SK-N-SH (cell line): ENCODE measurements around the gene TNFAIP3. TPM values are rescaled to one million over a fixed set of nuclear protein-coding genes. Genes with fewer than 3 reads are reported as not detected.

Source experiments
- CTCF ChIA-PET: fragments of 300-600, 350-600 bp; formaldehyde crosslinking; extraction: SDS; loops from one replicate; lab custom pipeline; 2021; lab: Yijun Ruan, JAX
- POLR2A ChIA-PET: fragments of 350-600 bp; sonication (Branson Sonifier 250); formaldehyde crosslinking; extraction: SDS; loops from one replicate; lab custom pipeline; 2020; ENCODE audit warnings: antibody characterized with exemption, inconsistent platforms; lab: Yijun Ruan, JAX
- DNase-seq: peaks from one replicate; pipeline ENCODE4 v3.0.0; 2012
- H2AFZ ChIP-seq: fragments of 200-600 bp; sonication (generic); 2 replicates; pipeline ENCODE4 v1.8.1; 2016; ENCODE audit warnings: antibody characterized with exemption, mild to moderate bottlenecking, low read depth
- H3F3A ChIP-seq: fragments of 200-600 bp; sonication (generic); replicated peaks from 2 replicates; pipeline ENCODE3; 2016; ENCODE audit warnings: antibody characterized with exemption, mild to moderate bottlenecking; ENCODE audit not compliant: insufficient read depth
- H3K27ac ChIP-seq, 2 experiments: fragments of 200-500 bp in 1 of 2; fragments of 200-600 bp in 1 of 2; sonication (Bioruptor generic) in 1 of 2; sonication (generic), shearing (Covaris generic) in 1 of 2; 2 replicates each; pipeline versions ENCODE4 v1.5.1 to v1.6.1; 2014 to 2016; ENCODE audit warnings: low read depth in 2 of 2, inconsistent platforms in 1 of 2, low read length in 1 of 2, mild to moderate bottlenecking in 1 of 2, mixed read lengths in 1 of 2
- H3K27me3 ChIP-seq: fragments of 200-600 bp; sonication (generic), shearing (Covaris generic); 2 replicates; pipeline ENCODE4 v1.6.1; 2016; ENCODE audit warnings: mixed run types; ENCODE audit not compliant: insufficient read depth
- H3K36me3 ChIP-seq, 2 experiments: fragments of 200-500 bp in 1 of 2; fragments of 200-600 bp in 1 of 2; sonication (Bioruptor generic) in 1 of 2; sonication (generic) in 1 of 2; replicated peaks in 1 of 2; 2 replicates each; pipeline versions ENCODE3 to v1.5.1; 2014 to 2016; ENCODE audit warnings: low read length in 1 of 2, mild to moderate bottlenecking in 1 of 2; ENCODE audit not compliant: insufficient read depth in 2 of 2, control insufficient read depth in 1 of 2
- H3K4me1 ChIP-seq, 2 experiments: fragments of 200-500 bp in 1 of 2; fragments of 200-600 bp in 1 of 2; sonication (Bioruptor generic) in 1 of 2; sonication (generic), shearing (Covaris generic) in 1 of 2; 2 replicates each; pipeline versions ENCODE4 v1.5.1 to v1.6.1; 2014 to 2016; ENCODE audit warnings: low read depth in 1 of 2, low read length in 1 of 2, mixed run types in 1 of 2; ENCODE audit not compliant: insufficient read depth in 2 of 2, control insufficient read depth in 1 of 2
- H3K4me2 ChIP-seq: fragments of 200-600 bp; sonication (generic), shearing (Covaris generic); 2 replicates; pipeline ENCODE4 v1.6.1; 2017; ENCODE audit warnings: mixed run types
- H3K4me3 ChIP-seq, 2 experiments: fragments of 200-500 bp in 1 of 2; fragments of 200-600 bp in 1 of 2; sonication (Bioruptor generic) in 1 of 2; sonication (generic), shearing (Covaris generic) in 1 of 2; 2 replicates each; pipeline versions ENCODE4 v1.5.1 to v1.8.1; 2014 to 2016; ENCODE audit warnings: low read depth in 2 of 2, inconsistent platforms in 1 of 2, low read length in 1 of 2, mild to moderate bottlenecking in 1 of 2, mixed read lengths in 1 of 2, moderate library complexity in 1 of 2
- H3K79me2 ChIP-seq: fragments of 200-600 bp; sonication (generic); 2 replicates; pipeline ENCODE4 v1.8.1; 2017; ENCODE audit warnings: mild to moderate bottlenecking; ENCODE audit not compliant: insufficient read depth
- H3K9ac ChIP-seq: fragments of 200-600 bp; sonication (generic); 2 replicates; pipeline ENCODE4 v1.6.1; 2017; ENCODE audit warnings: mixed run types
- H3K9me2 ChIP-seq: fragments of 200-600 bp; sonication (generic); 2 replicates; pipeline ENCODE4 v1.6.1; 2017; ENCODE audit warnings: mixed run types
- H3K9me3 ChIP-seq: fragments of 200-600 bp; sonication (generic); 2 replicates; pipeline ENCODE4 v1.6.1; 2017; ENCODE audit warnings: mixed run types, mild to moderate bottlenecking, moderate library complexity
- H4K20me1 ChIP-seq: fragments of 200-600 bp; sonication (generic); 2 replicates; pipeline ENCODE4 v1.6.1; 2017; ENCODE audit warnings: mild to moderate bottlenecking, mixed run types; ENCODE audit not compliant: insufficient read depth
- CHD2 ChIP-seq: fragments of 150-350 bp; IDR thresholded peaks from 2 replicates; pipeline ENCODE4 v1.6.1; 2018; ENCODE audit warnings: low read length; ENCODE audit not compliant: partially characterized antibody
- ELF1 ChIP-seq: IDR thresholded peaks from 2 replicates; pipeline ENCODE4 v1.4.0; 2012
- FOXM1 ChIP-seq: IDR thresholded peaks from 2 replicates; pipeline ENCODE4 v1.4.0; 2012; ENCODE audit warnings: low read depth, mild to moderate bottlenecking
- GATA2 ChIP-seq: sonication (generic); formaldehyde crosslinking; IDR thresholded peaks from 2 replicates; pipeline ENCODE4 v1.5.0; 2020; ENCODE audit warnings: mild to moderate bottlenecking, missing genetic modification reagents
- JUND ChIP-seq: IDR thresholded peaks from 2 replicates; pipeline ENCODE4 v1.4.0; 2012
- MXI1 ChIP-seq: IDR thresholded peaks from 2 replicates; pipeline ENCODE4 v1.6.1; 2012; ENCODE audit warnings: mild to moderate bottlenecking, low read depth, low read length, improper control_type of control experiment
- NFIC ChIP-seq: IDR thresholded peaks from 2 replicates; pipeline ENCODE4 v1.4.0; 2012; ENCODE audit warnings: borderline replicate concordance
- NRF1 ChIP-seq: IDR thresholded peaks from 2 replicates; pipeline ENCODE4 v1.6.1; 2012; ENCODE audit warnings: low read depth, mild to moderate bottlenecking, low read length
- RAD21 ChIP-seq: IDR thresholded peaks from 2 replicates; pipeline ENCODE4 v1.6.1; 2012; ENCODE audit warnings: mild to moderate bottlenecking, low read length
- RFX5 ChIP-seq: IDR thresholded peaks from 2 replicates; pipeline ENCODE4 v1.6.1; 2012; ENCODE audit warnings: mild to moderate bottlenecking, improper control_type of control experiment, low read length
- RXRA ChIP-seq: IDR thresholded peaks from 2 replicates; pipeline ENCODE4 v1.4.0; 2012; ENCODE audit warnings: low read depth, mild to moderate bottlenecking, borderline replicate concordance
- SMC3 ChIP-seq: IDR thresholded peaks from 2 replicates; pipeline ENCODE4 v1.6.1; 2012; ENCODE audit warnings: low read depth, low read length, improper control_type of control experiment
- TCF12 ChIP-seq: IDR thresholded peaks from 2 replicates; pipeline ENCODE4 v1.4.0; 2012
- TEAD4 ChIP-seq: IDR thresholded peaks from 2 replicates; pipeline ENCODE4 v1.4.0; 2012; ENCODE audit warnings: mild to moderate bottlenecking, borderline replicate concordance; ENCODE audit not compliant: insufficient read depth
- USF1 ChIP-seq: IDR thresholded peaks from 2 replicates; pipeline ENCODE4 v1.4.0; 2012; ENCODE audit warnings: low read depth, borderline replicate concordance
- USF2 ChIP-seq: fragments of 150-350 bp; IDR thresholded peaks from 2 replicates; pipeline ENCODE4 v1.6.1; 2017; ENCODE audit warnings: antibody characterized with exemption, low read length, low read depth, borderline replicate concordance
- YY1 ChIP-seq: IDR thresholded peaks from 2 replicates; pipeline ENCODE4 v1.4.0; 2012; ENCODE audit warnings: low read depth, mild to moderate bottlenecking
- WGBS: methylation state at CpG from one replicate; pipeline ENCODE4 v1.1.6; 2017; ENCODE audit warnings: low lambda C conversion rate; 5-methylcytosine and 5-hydroxymethylcytosine counted together
- polyA plus RNA-seq, 3 experiments: library from polyadenylated mRNA; depleted of rRNA; stranded (reverse); fragments of >200 nt; gene quantifications; 2 replicates each; pipeline ENCODE4 v1.2.3, GENCODE V29; 2012
- TF ChIP-seq, protein P1 (sequence below): IDR thresholded peaks from 2 replicates; pipeline ENCODE4 v1.4.0; 2012; ENCODE audit warnings: low read depth, borderline replicate concordance

Gene TNFAIP3
- polyA plus RNA-seq, 1 of the 3 experiments (the other 2 are of a cell fraction) = 1.0 TPM

- WGBS = 7% methylated on average over 3 of the region's 3 CpGs
- CTCF ChIA-PET = interaction anchor here (1.0 kb wide), 1 partner anchor 34 kb away, joined by 3 read pairs; no protein-coding TSS in a partner anchor
- POLR2A ChIA-PET = no interaction called here
Observed at GRCh38 chr6:137912813-137913212, 45.8 kb downstream of the TNFAIP3 start.

DNA sequence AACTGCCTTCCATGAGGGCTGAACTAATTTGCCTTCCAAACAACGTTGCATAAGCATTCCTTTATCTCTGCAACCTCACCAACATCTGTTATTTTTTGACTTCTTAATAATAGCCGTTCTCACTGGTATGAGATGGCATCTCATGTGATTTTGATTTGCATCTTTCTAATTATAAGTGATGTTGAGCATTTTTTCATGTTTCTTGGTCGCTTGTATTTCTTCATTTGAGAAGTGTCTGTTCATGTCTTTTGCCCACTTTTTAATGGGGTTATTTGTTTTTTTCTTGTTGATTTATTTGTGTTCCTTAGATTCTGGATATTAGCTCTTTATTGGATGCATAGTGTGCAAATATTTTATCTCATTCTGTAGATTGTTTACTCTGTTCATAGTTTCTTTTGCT, 46.4 kb downstream of the TNFAIP3 start:
- Histone ChIP-seq H3F3A (no peaks in the 10 kb centered on the region), H3K9me2 (no peaks in the 10 kb centered on the region), H4K20me1 (no peaks in the 10 kb centered on the region)
- no peak for TF ChIP-seq NFIC
- TF ChIP-seq RFX5 = no peak
- TF ChIP-seq SMC3 = no peak
- TF ChIP-seq TEAD4 = no peak
- TF ChIP-seq YY1 = no peak
- no peak for TF ChIP-seq ELF1
- TF ChIP-seq, all 33 proteins: peak for 0
- no peaks in the 10 kb centered on the region for H3K36me3 ChIP-seq
- no peak overlapping the region for H2AFZ ChIP-seq
- no peak overlapping the region for H3K9ac ChIP-seq
- H3K4me2 ChIP-seq = no peak overlapping the region
- CTCF ChIA-PET = interaction anchor here (1.0 kb wide), 1 partner anchor 33 kb away, joined by 3 read pairs; no protein-coding TSS in a partner anchor
- H3K27ac ChIP-seq = no peak overlapping the region
- 1% methylated on average over 3 of the region's 3 CpGs for WGBS
- DNase-seq = no peak
- POLR2A ChIA-PET = no interaction called here
- no peaks in the 10 kb centered on the region for H3K4me1 ChIP-seq
- peaks cover 11% of the 10 kb centered on the region; the same call in 1 of the 2 replicates for H3K27me3 ChIP-seq
- H3K79me2 ChIP-seq = no peaks in the 10 kb centered on the region
- H3K4me3 ChIP-seq = no peak overlapping the region
- H3K9me3 ChIP-seq = no peaks in the 10 kb centered on the region

More at GRCh38 chr6:137912813-137913212, 45.8 kb downstream of the TNFAIP3 start:
- H2AFZ ChIP-seq = no peak overlapping the region
- no peaks in the 10 kb centered on the region for H3F3A ChIP-seq
- DNase-seq = no peak
- H3K27ac ChIP-seq = no peak overlapping the region
- H3K4me3 ChIP-seq = no peak overlapping the region
- no peaks in the 10 kb centered on the region for H4K20me1 ChIP-seq
- H3K36me3 ChIP-seq = no peaks in the 10 kb centered on the region
- H3K9me2 ChIP-seq = no peaks in the 10 kb centered on the region
- H3K4me1 ChIP-seq = no peaks in the 10 kb centered on the region
- H3K4me2 ChIP-seq = no peak overlapping the region
- H3K27me3 ChIP-seq = peaks cover 11% of the 10 kb centered on the region; the same call in 1 of the 2 replicates
- TF ChIP-seq FOXM1 (no peak), RXRA (no peak), TCF12 (no peak), RFX5 (no peak), JUND (no peak), NRF1 (no peak), TEAD4 (no peak), MXI1 (no peak), SMC3 (no peak), CHD2 (no peak), RAD21 (no peak)
- H3K9ac ChIP-seq = no peak overlapping the region
- no peaks in the 10 kb centered on the region for H3K9me3 ChIP-seq
- H3K79me2 ChIP-seq = no peaks in the 10 kb centered on the region

DNA sequence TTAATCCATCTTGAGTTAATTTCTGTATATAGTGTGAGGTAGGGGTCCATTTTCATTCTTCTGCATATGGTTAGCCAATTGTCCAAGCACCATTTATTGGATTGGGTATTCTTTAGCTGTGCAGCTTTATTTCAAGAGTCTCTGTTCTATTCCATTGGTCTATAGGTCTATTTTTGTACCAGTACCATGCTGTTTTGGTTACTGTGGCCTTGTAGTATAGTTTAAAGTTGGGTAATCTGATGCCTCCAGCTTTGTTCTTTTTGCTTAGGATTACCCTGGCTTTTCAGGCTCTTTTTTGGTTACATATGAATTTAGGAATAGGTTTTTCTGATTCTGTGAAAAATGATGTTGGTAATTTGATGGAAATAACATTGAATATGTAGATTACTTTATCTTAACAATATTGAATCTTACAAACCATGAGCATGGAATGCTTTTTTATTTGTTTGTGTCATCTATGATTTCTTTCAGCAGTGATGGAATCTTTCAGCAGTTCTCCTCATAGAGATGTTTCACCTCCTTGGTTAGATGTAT, 47.0 kb downstream of the TNFAIP3 start:
- Histone ChIP-seq H3K4me1 (no peaks in the 10 kb centered on the region), H2AFZ (no peak overlapping the region), H3K79me2 (no peaks in the 10 kb centered on the region), H3F3A (no peaks in the 10 kb centered on the region), H3K27ac (no peak overlapping the region), H3K36me3 (no peaks in the 10 kb centered on the region), H3K27me3 (peaks cover 6% of the 10 kb centered on the region; the same call in 1 of the 2 replicates), H3K9me2 (no peaks in the 10 kb centered on the region), H3K9me3 (no peaks in the 10 kb centered on the region), H3K4me3 (no peak overlapping the region), H3K4me2 (no peak overlapping the region), H4K20me1 (no peaks in the 10 kb centered on the region), H3K9ac (no peak overlapping the region)
- ChIA-PET CTCF (no interaction called here), POLR2A (no interaction called here)
- DNase-seq = no peak
- TF ChIP-seq, protein P1, sequence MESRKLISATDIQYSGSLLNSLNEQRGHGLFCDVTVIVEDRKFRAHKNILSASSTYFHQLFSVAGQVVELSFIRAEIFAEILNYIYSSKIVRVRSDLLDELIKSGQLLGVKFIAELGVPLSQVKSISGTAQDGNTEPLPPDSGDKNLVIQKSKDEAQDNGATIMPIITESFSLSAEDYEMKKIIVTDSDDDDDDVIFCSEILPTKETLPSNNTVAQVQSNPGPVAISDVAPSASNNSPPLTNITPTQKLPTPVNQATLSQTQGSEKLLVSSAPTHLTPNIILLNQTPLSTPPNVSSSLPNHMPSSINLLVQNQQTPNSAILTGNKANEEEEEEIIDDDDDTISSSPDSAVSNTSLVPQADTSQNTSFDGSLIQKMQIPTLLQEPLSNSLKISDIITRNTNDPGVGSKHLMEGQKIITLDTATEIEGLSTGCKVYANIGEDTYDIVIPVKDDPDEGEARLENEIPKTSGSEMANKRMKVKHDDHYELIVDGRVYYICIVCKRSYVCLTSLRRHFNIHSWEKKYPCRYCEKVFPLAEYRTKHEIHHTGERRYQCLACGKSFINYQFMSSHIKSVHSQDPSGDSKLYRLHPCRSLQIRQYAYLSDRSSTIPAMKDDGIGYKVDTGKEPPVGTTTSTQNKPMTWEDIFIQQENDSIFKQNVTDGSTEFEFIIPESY = no peak
- TF ChIP-seq USF2 (no peak), RFX5 (no peak), GATA2 (CRISPR knock-in tag) (no peak), USF1 (no peak)
